Sigmoid colon (tissue), 7 donors: ENCODE measurements around the gene ZBTB7B. TPM values are rescaled to one million over a fixed set of nuclear protein-coding genes. Genes with fewer than 3 reads are reported as not detected.

Experiments used
- DNase-seq: peaks from one replicate; pipeline ENCODE4 v3.0.0-alpha.2; 2019
- H3K27ac ChIP-seq, 4 donors: fragments of 200-600 bp; sonication (generic); one replicate each; pipeline ENCODE4 v1.5.1; 2016 to 2019; ENCODE audit warnings: mild to moderate bottlenecking in 1 of 4
- H3K27me3 ChIP-seq, 3 donors: fragments of 200-600 bp; sonication (generic); one replicate each; pipeline ENCODE4 v1.5.1; 2019; ENCODE audit warnings: mild to moderate bottlenecking in 1 of 3
- H3K36me3 ChIP-seq, 4 donors: fragments of 200-600 bp; sonication (generic); one replicate each; pipeline ENCODE4 v1.5.1; 2016 to 2019
- H3K4me1 ChIP-seq, 4 donors: fragments of 200-600 bp; sonication (generic); one replicate each; pipeline ENCODE4 v1.5.1; 2017 to 2019
- H3K4me3 ChIP-seq, 4 donors: fragments of 200-600 bp; sonication (generic); one replicate each; pipeline ENCODE4 v1.5.1; 2017 to 2019; ENCODE audit warnings: mild to moderate bottlenecking in 2 of 4, moderate library complexity in 1 of 4
- H3K9me3 ChIP-seq, 4 donors: fragments of 200-600 bp in 3 of 4; sonication (generic) in 3 of 4; one replicate each; pipeline versions ENCODE4 v1.5.1 to v1.6.1; 2013 to 2019
- CTCF ChIP-seq, 4 experiments: fragments of 450-650 bp in 3 of 4; fragments of 200-600 bp in 1 of 4; IDR thresholded peaks; one replicate each; pipeline ENCODE4 v1.5.1; 2016 to 2019; ENCODE audit warnings: antibody characterized with exemption in 4 of 4, mild to moderate bottlenecking in 3 of 4, moderate library complexity in 2 of 4
- EP300 ChIP-seq, 4 donors: sonication (generic); formaldehyde crosslinking; IDR thresholded peaks; one replicate each; pipeline ENCODE4 v1.6.1; 2017; ENCODE audit warnings: antibody characterized with exemption in 4 of 4
- POLR2A ChIP-seq, 2 donors: fragments of 450-650 bp; IDR thresholded peaks; one replicate each; pipeline ENCODE4 v1.6.1; 2016; ENCODE audit warnings: antibody characterized with exemption in 2 of 2, mild to moderate bottlenecking in 2 of 2, moderate library complexity in 2 of 2
- POLR2AphosphoS5 ChIP-seq, 4 donors: sonication (generic); formaldehyde crosslinking; IDR thresholded peaks; one replicate each; pipeline ENCODE4 v1.6.1; 2017; ENCODE audit warnings: antibody characterized with exemption in 4 of 4
- WGBS, 2 donors: extraction: QIAGEN DNeasy Blood & Tissue Kit; methylation state at CpG; one replicate each; pipeline ENCODE4 v1.1.7; 2013; 5-methylcytosine and 5-hydroxymethylcytosine counted together
- intact Hi-C: fragments of 100-400 bp; cut with DNase I; formaldehyde crosslinking; loops from one replicate; pipeline ENCODE4 v1.15.1; 2023
- polyA plus RNA-seq, 3 donors: library from polyadenylated mRNA; stranded (reverse); fragments of 200-250 nt; gene quantifications; one replicate each; pipeline ENCODE4 v1.2.3, GENCODE V29; 2013
- total RNA-seq, 4 donors: library from RNA; depleted of rRNA; stranded (reverse); fragments of >200 nt; gene quantifications; one replicate each; pipeline ENCODE4 v1.1.0, GENCODE V29; 2016
- donor health status: healthy with polysubstance abuse.
- donor health status: Bipolar disorder and iron deficiency.
- donor health status: healthy.

Gene ZBTB7B
- total and polyA plus RNA-seq, 7 donors = 24.4 to 342 (median 35.3) TPM

GRCh38 chr1:154959426-154959780 lies 43.2 kb upstream of the ZBTB7B start:
- 94 to 96% methylated on average over 7 of the region's 7 CpGs for WGBS, 2 donors
- intact Hi-C loops = no loop called here
- Histone ChIP-seq H3K4me3 (no peak overlapping the region), H3K36me3 (peaks cover 16 to 34% (median 25%) of the 10 kb centered on the region in 4 donors), H3K27ac (peak overlapping the region in 1 of 4 donors; percentile 11), H3K9me3 (no peaks in the 10 kb centered on the region), H3K27me3 (no peaks in the 10 kb centered on the region), H3K4me1 (peaks cover 0 to 61% (median 55%) of the 10 kb centered on the region in 4 donors)
- TF ChIP-seq CTCF (IDR thresholded peaks at IDR 0.05) (no peak), EP300 (IDR thresholded peaks at IDR 0.05) (no peak), POLR2AphosphoS5 (IDR thresholded peaks at IDR 0.05) (no peak), POLR2A (IDR thresholded peaks at IDR 0.05) (no peak)
- DNase-seq = no peak

GRCh38 chr1:154960446-154961136 lies 42.0 kb upstream of the ZBTB7B start:
- Histone ChIP-seq H3K27me3 (no peaks in the 10 kb centered on the region), H3K4me3 (peak overlapping the region; percentile 69 to 98 (median 92)), H3K27ac (peak overlapping the region; percentile 94 to 99 (median 96)), H3K36me3 (peaks cover 21 to 45% (median 34%) of the 10 kb centered on the region in 4 donors), H3K4me1 (peaks cover 0 to 49% (median 43%) of the 10 kb centered on the region in 4 donors), H3K9me3 (no peaks in the 10 kb centered on the region)
- intact Hi-C loops = loop anchor here (1.0 to 5.0 kb wide), 2 partner anchors 37 to 57 kb away; no protein-coding TSS in a partner anchor
- DNase-seq = no peak
- WGBS, 2 donors = 25 to 28% methylated on average over 10 of the region's 10 CpGs
- TF ChIP-seq POLR2A (IDR thresholded peaks at IDR 0.05) (no peak), POLR2AphosphoS5 (IDR thresholded peaks at IDR 0.05) (no peak), EP300 (IDR thresholded peaks at IDR 0.05) (no peak), CTCF (IDR thresholded peaks at IDR 0.05) (no peak)

DNA sequence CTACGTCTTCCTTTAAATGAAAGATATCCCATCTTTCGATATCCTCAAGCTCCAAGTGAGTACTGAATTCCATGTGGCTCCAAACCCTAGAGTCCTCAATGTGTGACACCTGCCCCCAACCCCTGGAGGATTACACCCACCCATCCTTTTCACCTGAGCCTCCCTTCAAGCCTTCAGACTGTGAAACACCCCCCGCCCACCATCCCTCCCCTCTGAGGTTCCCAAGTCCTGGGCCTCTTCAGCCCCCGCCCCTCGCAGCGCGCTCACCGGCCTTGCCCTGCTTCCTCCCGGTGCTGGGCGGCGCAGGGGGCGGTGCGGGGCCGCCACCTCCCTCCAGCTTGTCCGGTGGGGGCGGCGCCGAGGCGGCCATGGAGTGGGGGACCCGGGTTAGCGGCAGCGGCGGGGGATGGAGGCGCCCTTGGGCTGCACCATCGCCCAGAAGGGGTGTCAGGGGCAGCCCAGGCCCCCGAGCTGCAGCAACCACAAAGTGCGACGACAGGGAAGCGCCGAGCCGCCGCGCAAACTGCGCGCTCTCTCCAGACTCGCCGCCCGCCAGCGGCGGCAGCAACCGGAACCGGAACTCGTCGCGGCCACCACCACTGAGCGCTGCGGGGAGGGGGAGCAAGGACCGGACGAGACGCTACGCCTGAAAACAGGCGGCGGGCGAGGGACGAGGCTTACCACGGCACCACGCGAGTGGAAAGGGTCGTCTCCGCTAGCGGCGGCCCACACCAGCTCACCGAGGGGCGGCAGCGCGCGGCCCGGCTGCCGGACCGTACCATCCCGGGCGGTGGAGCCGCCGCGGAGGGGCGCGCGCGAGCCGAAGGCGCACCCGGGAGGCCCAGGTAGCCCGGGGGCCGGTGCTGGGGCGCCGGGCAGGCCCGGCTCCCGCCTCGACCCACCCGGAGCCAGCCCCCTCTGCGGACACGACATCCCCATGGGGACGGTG lies 41.1 kb upstream of the ZBTB7B start, which contains the start of gene PYGO2:
TSS of gene PYGO2 (minus strand) at position 576 of the 949 bp plus-strand sequence. CDS start at position 370, 206 bp downstream.
- DNase-seq = peak; percentile 88
- TF ChIP-seq EP300 (IDR thresholded peaks at IDR 0.05) = no peak
- TF ChIP-seq CTCF (IDR thresholded peaks at IDR 0.05) = peak in 2 of 4 experiments; percentile 42 to 60
- peak; percentile 59 to 87 for TF ChIP-seq POLR2A (IDR thresholded peaks at IDR 0.05)
- TF ChIP-seq POLR2AphosphoS5 (IDR thresholded peaks at IDR 0.05) = peak; percentile 83 to 96 (median 90)
- H3K36me3 ChIP-seq = peaks cover 21 to 54% (median 41%) of the 10 kb centered on the region in 4 donors
- intact Hi-C loops = loop anchor here (1.0 to 5.0 kb wide), 2 partner anchors 36 to 56 kb away; no protein-coding TSS in a partner anchor
- no peaks in the 10 kb centered on the region for H3K9me3 ChIP-seq
- peak within 1 kb of the TSS; percentile 69 to 98 (median 92) for H3K4me3 ChIP-seq
- peaks cover 0 to 45% (median 39%) of the 10 kb centered on the region in 4 donors for H3K4me1 ChIP-seq
- 0 to 1% methylated on average over 93 of the region's 93 CpGs for WGBS, 2 donors
- peak within 1 kb of the TSS; percentile 94 to 99 (median 96) for H3K27ac ChIP-seq
- H3K27me3 ChIP-seq = no peaks in the 10 kb centered on the region

- no peak for DNase-seq
- TF ChIP-seq CTCF (IDR thresholded peaks at IDR 0.05) = no peak
- TF ChIP-seq POLR2A (IDR thresholded peaks at IDR 0.05) = no peak
- TF ChIP-seq POLR2AphosphoS5 (IDR thresholded peaks at IDR 0.05) = no peak
- TF ChIP-seq EP300 (IDR thresholded peaks at IDR 0.05) = no peak
- Histone ChIP-seq H3K27ac (peak overlapping the region; percentile 94 to 99 (median 96)), H3K9me3 (no peaks in the 10 kb centered on the region), H3K36me3 (peaks cover 23 to 62% (median 48%) of the 10 kb centered on the region in 4 donors), H3K4me1 (peaks cover 0 to 38% (median 32%) of the 10 kb centered on the region in 4 donors), H3K4me3 (peak overlapping the region; percentile 69 to 98 (median 92)), H3K27me3 (no peaks in the 10 kb centered on the region)
- intact Hi-C loops = loop anchor here (5.0 kb wide), 1 partner anchor 35 kb away; no protein-coding TSS in a partner anchor
- WGBS, 2 donors = 2 to 3% methylated on average over 25 of the region's 25 CpGs
Observed at GRCh38 chr1:154962156-154962749, 40.3 kb upstream of the ZBTB7B start.
